ENCODE results near the gene MT2A. TPM values are rescaled to one million over a fixed set of nuclear protein-coding genes. Genes with fewer than 3 reads are reported as not detected.

MT2A gene
- total and polyA plus RNA-seq, 2 donors (not counting 1 experiment from before 2014, with no cell fraction given), result 49.2 to 113 TPM

DNA sequence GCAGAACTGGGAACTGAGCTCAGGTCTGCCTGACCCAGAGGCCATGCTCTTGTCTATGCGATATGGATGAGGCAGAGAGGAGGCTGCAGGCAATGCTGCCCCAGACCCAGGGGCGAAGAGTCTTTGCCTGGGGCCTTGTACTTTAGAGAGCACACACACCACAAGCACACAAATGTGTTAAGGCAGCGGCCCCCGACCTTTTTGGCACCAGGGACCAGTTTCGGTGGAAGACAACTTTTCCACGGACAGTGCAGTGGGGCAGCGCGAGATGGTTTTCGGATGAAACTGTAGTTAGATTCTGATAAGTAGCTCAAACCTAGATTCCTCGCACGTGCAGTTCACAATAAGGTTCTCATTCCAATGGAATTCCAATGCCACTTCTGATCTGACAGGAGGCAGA lies 36.9 kb upstream of the MT2A start:
- Histone ChIP-seq H3K9me3 (ENCODE audit: control insufficient read depth, insufficient read depth, low read depth, low read length) (no peaks in the 10 kb centered on the region), H3K9ac (ENCODE audit: insufficient read depth, low read length) (no peak overlapping the region), H3K36me3 (ENCODE audit: control insufficient read depth, insufficient read depth, low read length) (no peaks in the 10 kb centered on the region), H3K27me3 (ENCODE audit: control insufficient read depth, insufficient read depth, low read length) (peaks cover 15% of the 10 kb centered on the region), H3K4me1 (ENCODE audit: control insufficient read depth, extremely low read depth, insufficient read depth, low read length) (no peaks in the 10 kb centered on the region), H3K4me2 (ENCODE audit: extremely low read depth, insufficient read depth, low read length) (no peak overlapping the region), H3K4me3 (replicated peaks in 1 of 4; ENCODE audit: control extremely low read depth in 1 of 4, insufficient read depth in 1 of 4, low read depth in 3 of 4, low read length in 4 of 4) (no peak overlapping the region), H3K79me2 (ENCODE audit: control insufficient read depth, insufficient read depth, low read length) (no peaks in the 10 kb centered on the region), H4K20me1 (ENCODE audit: control insufficient read depth, extremely low read depth, insufficient read depth, low read length) (no peaks in the 10 kb centered on the region), H2AFZ (ENCODE audit: low read length) (no peak overlapping the region), H3K27ac (ENCODE audit: insufficient read depth, low read length) (no peak overlapping the region)
- no peak for TF ChIP-seq EZH2 (IDR thresholded peaks at IDR 0.05; ENCODE audit: low read length, missing control alignments)
- no peak for TF ChIP-seq CTCF (conservative IDR thresholded peaks at IDR 0.05 in 1 of 2, IDR thresholded peaks at IDR 0.05 in 1 of 2; ENCODE audit: low read depth in 1 of 2, low read length in 2 of 2)
- no peak for DNase-seq (ENCODE audit: low read depth in 2 of 2)

DNA sequence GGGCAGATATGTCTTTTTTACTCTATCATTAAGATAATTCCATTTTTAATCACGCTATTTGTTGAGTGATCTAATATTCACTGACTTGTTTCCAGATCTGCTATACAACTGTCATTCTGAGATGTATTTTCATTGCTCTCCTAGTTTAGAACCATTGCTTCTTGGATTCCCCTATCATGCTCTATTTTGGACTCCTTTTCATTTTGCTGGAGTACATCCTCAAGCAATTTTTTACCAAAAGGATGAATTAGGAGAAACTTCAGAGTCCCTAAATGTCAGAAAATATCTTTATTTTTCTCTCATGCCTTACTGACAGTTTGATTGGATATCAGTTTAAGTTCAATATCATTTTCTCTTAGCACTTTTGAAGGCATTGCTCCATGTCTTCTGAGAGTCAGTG lies 33.8 kb upstream of the MT2A start:
- DNase-seq (ENCODE audit: low read depth in 2 of 2), result no peak
- no peaks in the 10 kb centered on the region for H3K4me1 ChIP-seq (ENCODE audit: control insufficient read depth, extremely low read depth, insufficient read depth, low read length)
- no peak for TF ChIP-seq EZH2 (IDR thresholded peaks at IDR 0.05; ENCODE audit: low read length, missing control alignments)
- TF ChIP-seq CTCF (conservative IDR thresholded peaks at IDR 0.05 in 1 of 2, IDR thresholded peaks at IDR 0.05 in 1 of 2; ENCODE audit: low read depth in 1 of 2, low read length in 2 of 2), result no peak
- H3K9ac ChIP-seq (ENCODE audit: insufficient read depth, low read length), result no peak overlapping the region
- no peak overlapping the region for H3K4me3 ChIP-seq (replicated peaks in 1 of 4; ENCODE audit: control extremely low read depth in 1 of 4, insufficient read depth in 1 of 4, low read depth in 3 of 4, low read length in 4 of 4)
- no peaks in the 10 kb centered on the region for H3K9me3 ChIP-seq (ENCODE audit: control insufficient read depth, insufficient read depth, low read depth, low read length)
- no peak overlapping the region for H2AFZ ChIP-seq (ENCODE audit: low read length)
- no peak overlapping the region for H3K27ac ChIP-seq (ENCODE audit: insufficient read depth, low read length)
- no peak overlapping the region for H3K4me2 ChIP-seq (ENCODE audit: extremely low read depth, insufficient read depth, low read length)
- H3K79me2 ChIP-seq (ENCODE audit: control insufficient read depth, insufficient read depth, low read length), result no peaks in the 10 kb centered on the region
- no peaks in the 10 kb centered on the region for H4K20me1 ChIP-seq (ENCODE audit: control insufficient read depth, extremely low read depth, insufficient read depth, low read length)
- H3K27me3 ChIP-seq (ENCODE audit: control insufficient read depth, insufficient read depth, low read length), result peaks cover 3% of the 10 kb centered on the region
- H3K36me3 ChIP-seq (ENCODE audit: control insufficient read depth, insufficient read depth, low read length), result no peaks in the 10 kb centered on the region

- Histone ChIP-seq H3K27me3 (ENCODE audit: control insufficient read depth, insufficient read depth, low read length) (no peaks in the 10 kb centered on the region), H3K27ac (ENCODE audit: insufficient read depth, low read length) (no peak overlapping the region), H3K4me2 (ENCODE audit: extremely low read depth, insufficient read depth, low read length) (no peak overlapping the region), H2AFZ (ENCODE audit: low read length) (no peak overlapping the region), H3K9me3 (ENCODE audit: control insufficient read depth, insufficient read depth, low read depth, low read length) (no peaks in the 10 kb centered on the region), H3K9ac (ENCODE audit: insufficient read depth, low read length) (no peak overlapping the region), H3K79me2 (ENCODE audit: control insufficient read depth, insufficient read depth, low read length) (no peaks in the 10 kb centered on the region), H3K4me3 (replicated peaks in 1 of 4; ENCODE audit: control extremely low read depth in 1 of 4, insufficient read depth in 1 of 4, low read depth in 3 of 4, low read length in 4 of 4) (no peak overlapping the region), H4K20me1 (ENCODE audit: control insufficient read depth, extremely low read depth, insufficient read depth, low read length) (no peaks in the 10 kb centered on the region), H3K36me3 (ENCODE audit: control insufficient read depth, insufficient read depth, low read length) (no peaks in the 10 kb centered on the region), H3K4me1 (ENCODE audit: control insufficient read depth, extremely low read depth, insufficient read depth, low read length) (no peaks in the 10 kb centered on the region)
- peak; percentile 69 to 79 for TF ChIP-seq CTCF (conservative IDR thresholded peaks at IDR 0.05 in 1 of 2, IDR thresholded peaks at IDR 0.05 in 1 of 2; ENCODE audit: low read depth in 1 of 2, low read length in 2 of 2)
- no peak for TF ChIP-seq EZH2 (IDR thresholded peaks at IDR 0.05; ENCODE audit: low read length, missing control alignments)
- peak; percentile 39 to 67 for DNase-seq (ENCODE audit: low read depth in 2 of 2)
Observed at GRCh38 chr16:56576585-56577299, 31.6 kb upstream of the MT2A start.
